HG03060 (cell line): ENCODE results near the gene SARNP.
A peak's percentile ranks its signal among the peaks of the same experiment; 100 is the strongest.

ENCODE experiments used
- ATAC-seq: cut with Tn5 transposase; IDR thresholded peaks from one replicate; pipeline ENCODE4 v1.9.1; 2021; ENCODE audit warnings: low read depth, moderate number of reproducible peaks; ENCODE audit not compliant: unreplicated experiment

SARNP gene

GRCh38 chr12:55715833-55716581 is 101.5 kb downstream of the SARNP start, which contains the start of gene BLOC1S1:
BLOC1S1 (plus strand) TSS chr12:55716046; CDS start chr12:55716052, 6 bp downstream.
- ATAC-seq = peak; percentile 66

- no peak for ATAC-seq
Measured at GRCh38 chr12:55715169-55715764, 102.3 kb downstream of the SARNP start.

GRCh38 chr12:55713721-55714120 is 103.8 kb downstream of the SARNP start:
- no peak for ATAC-seq

DNA sequence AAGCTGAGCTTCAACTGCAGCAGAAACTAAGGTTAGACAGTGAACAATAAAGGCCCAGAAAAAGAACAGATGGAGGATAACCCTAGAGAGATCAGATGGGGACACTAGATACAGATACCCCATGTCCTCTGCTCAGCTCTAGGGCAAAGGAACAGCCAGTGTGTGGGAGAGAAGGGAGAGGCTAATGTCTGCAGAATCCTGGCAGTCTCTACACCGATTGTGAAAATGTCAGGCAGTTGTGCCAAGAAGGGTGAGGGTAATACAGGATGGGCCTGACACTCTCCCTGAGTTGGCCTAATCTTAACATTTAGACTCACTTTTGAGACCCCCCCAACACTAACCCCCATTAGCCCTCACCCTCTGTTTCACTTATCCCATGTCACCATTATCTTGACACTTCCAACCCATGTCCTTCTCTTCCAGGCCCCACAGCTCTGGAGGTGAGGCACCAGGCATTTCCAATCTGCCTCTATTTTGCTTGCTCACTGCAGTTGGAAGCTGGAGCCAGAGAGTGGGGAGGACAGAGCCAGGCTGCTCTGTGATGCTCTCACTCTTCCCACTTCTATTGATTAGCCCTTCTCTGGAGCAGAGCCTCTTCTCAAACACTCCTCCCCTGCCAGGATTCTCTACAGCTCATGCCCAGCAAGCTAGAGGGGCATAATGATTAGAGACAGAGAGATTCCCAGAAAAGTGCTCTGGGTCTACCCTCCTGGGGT is 104.7 kb downstream of the SARNP start:
- ATAC-seq = no peak

- ATAC-seq = no peak
Measured at GRCh38 chr12:55711786-55712553, 105.6 kb downstream of the SARNP start.

DNA sequence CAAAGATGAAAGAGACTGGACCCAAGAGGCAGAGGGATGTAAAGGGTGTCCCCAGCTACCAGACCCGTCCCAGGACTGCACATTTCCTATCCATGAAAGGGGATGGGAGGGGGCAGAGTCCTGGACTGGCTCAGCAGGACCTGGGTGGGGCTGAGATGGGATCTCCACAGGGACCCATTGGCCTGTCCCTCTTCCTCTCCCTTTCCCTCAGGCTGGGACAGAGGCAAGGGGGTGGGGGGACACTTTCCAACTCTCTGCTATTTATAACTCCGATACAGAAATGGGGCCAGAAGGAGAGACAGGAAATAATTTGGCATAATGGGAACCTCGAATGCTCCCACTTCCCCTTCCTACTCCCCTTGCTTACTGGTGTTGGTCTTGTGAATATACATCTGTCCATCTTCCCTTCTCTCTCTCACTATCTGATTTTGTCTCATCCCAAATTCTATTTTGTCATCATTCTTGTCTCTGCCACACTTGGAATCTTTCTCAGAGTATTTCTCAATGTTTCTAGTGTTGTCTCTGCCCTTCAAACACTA is 108.8 kb downstream of the SARNP start:
- ATAC-seq = no peak

DNA sequence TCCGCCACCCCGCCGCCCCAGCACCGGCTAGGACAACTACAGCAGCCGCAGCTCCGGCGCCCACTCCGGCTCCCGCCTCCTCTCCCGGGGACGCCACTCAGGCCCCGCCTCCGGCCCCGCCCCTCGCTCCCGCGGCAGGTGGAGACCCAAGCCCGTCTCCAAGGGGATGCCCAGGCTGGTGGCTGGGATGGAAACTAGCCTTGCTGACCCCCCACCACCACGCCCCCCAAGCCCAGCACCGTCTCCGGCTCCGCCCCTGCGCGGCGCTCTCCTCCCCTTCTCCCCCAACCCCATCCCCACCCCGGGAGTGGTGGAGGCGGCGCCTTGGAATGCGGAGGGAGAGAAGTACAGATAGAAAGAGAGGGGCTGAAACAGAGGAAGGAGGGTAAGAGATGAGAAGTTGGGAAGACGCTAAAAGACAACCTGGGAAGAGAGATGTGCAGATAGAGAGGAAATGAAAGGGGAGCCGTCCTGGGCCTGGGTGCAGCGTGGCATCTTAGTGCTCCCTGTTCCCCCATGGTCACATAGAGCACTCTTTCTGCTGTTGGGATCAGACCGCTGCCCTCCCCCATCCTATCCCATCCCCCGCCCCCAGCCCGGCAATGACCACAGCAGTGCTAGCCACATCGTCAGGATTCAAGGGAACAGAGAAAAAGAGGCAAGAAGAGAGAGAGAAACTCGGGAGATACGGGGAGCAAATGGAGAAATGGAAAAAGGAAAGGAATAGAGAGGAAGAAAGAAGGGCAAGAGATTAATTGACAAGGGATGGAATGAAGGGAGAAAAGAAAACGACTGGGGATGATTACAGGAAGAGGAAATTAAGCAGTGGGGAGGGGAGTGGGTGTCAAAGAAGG is 109.5 kb downstream of the SARNP start, which contains the start of gene ITGA7:
Gene ITGA7 (minus strand): TSS at position 64 of the 854 bp plus-strand sequence. CDS start 222 bp downstream, outside the sequence.
- no peak for ATAC-seq
